OCI-LY7 (cell line): ENCODE results near the gene IQGAP2.

Experiments
- CTCF ChIP-seq: fragments of 200-600 bp; sonication (generic); conservative IDR thresholded peaks from 2 replicates; pipeline ENCODE4 v1.5.1; 2014; ENCODE audit warnings: mild to moderate bottlenecking, antibody characterized with exemption, low read length, moderate library complexity, mixed read lengths
- EZH2phosphoT487 ChIP-seq: fragments of 200-600 bp; sonication (generic); IDR thresholded peaks from 2 replicates; pipeline ENCODE4 v1.6.1; 2018; ENCODE audit warnings: low read depth, borderline replicate concordance, mild to moderate bottlenecking, mixed run types, antibody characterized with exemption, low read length, moderate library complexity, mixed read lengths

GRCh38 chr5:76641514-76642120, 238.5 kb downstream of the IQGAP2 start:
- TF ChIP-seq CTCF, result peak; percentile 99
- no peak for TF ChIP-seq EZH2phosphoT487
